Measurements from ENCODE around the gene ID1. TPM values are rescaled to one million over a fixed set of nuclear protein-coding genes. Genes with fewer than 3 reads are reported as not detected.
A peak's percentile ranks its signal among the peaks of the same experiment; 100 is the strongest.

ID1 gene
- total and polyA plus RNA-seq, 2 donors from 2014 or later: 189 to 293 TPM

GRCh38 chr20:31568773-31569162, 36.3 kb upstream of the ID1 start:
- Histone ChIP-seq H3K4me3 (ENCODE audit: low read length in 3 of 3) (no peak overlapping the region), H3K27ac (ENCODE audit: low read depth in 2 of 2, low read length in 2 of 2) (peak overlapping the region in 1 of 2 donors; percentile 18), H3K9ac (ENCODE audit: low read length in 3 of 3) (no peak overlapping the region), H3K36me3 (ENCODE audit: control insufficient read depth in 2 of 3, insufficient read depth in 3 of 3, low read length in 3 of 3) (peaks cover 0 to 9% (median 6%) of the 10 kb centered on the region in 3 donors), H3K4me1 (ENCODE audit: control insufficient read depth in 2 of 3, insufficient read depth in 2 of 3, low read depth in 1 of 3, low read length in 3 of 3) (peaks cover 0 to 18% (median 8%) of the 10 kb centered on the region in 3 donors), H3K9me3 (ENCODE audit: control insufficient read depth in 2 of 3, insufficient read depth in 1 of 3, low read length in 3 of 3) (no peaks in the 10 kb centered on the region), H3K27me3 (ENCODE audit: control insufficient read depth, insufficient read depth, low read length) (no peaks in the 10 kb centered on the region)
- TF ChIP-seq, protein P1, sequence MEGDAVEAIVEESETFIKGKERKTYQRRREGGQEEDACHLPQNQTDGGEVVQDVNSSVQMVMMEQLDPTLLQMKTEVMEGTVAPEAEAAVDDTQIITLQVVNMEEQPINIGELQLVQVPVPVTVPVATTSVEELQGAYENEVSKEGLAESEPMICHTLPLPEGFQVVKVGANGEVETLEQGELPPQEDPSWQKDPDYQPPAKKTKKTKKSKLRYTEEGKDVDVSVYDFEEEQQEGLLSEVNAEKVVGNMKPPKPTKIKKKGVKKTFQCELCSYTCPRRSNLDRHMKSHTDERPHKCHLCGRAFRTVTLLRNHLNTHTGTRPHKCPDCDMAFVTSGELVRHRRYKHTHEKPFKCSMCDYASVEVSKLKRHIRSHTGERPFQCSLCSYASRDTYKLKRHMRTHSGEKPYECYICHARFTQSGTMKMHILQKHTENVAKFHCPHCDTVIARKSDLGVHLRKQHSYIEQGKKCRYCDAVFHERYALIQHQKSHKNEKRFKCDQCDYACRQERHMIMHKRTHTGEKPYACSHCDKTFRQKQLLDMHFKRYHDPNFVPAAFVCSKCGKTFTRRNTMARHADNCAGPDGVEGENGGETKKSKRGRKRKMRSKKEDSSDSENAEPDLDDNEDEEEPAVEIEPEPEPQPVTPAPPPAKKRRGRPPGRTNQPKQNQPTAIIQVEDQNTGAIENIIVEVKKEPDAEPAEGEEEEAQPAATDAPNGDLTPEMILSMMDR (IDR thresholded peaks at IDR 0.05; ENCODE audit: borderline replicate concordance, extremely low read depth, insufficient read depth): no peak
- FAIRE-seq (no peak), DNase-seq (no peak)
- intact Hi-C loops (cut with DNase I): no loop called here

- Histone ChIP-seq H3K36me3 (ENCODE audit: control insufficient read depth in 2 of 3, insufficient read depth in 3 of 3, low read length in 3 of 3) (peaks cover 0 to 4% (median under 1%) of the 10 kb centered on the region in 3 donors), H3K9ac (ENCODE audit: low read length in 3 of 3) (no peak overlapping the region), H3K4me1 (ENCODE audit: control insufficient read depth in 2 of 3, insufficient read depth in 2 of 3, low read depth in 1 of 3, low read length in 3 of 3) (peaks cover 0 to 19% (median 13%) of the 10 kb centered on the region in 3 donors), H3K9me3 (ENCODE audit: control insufficient read depth in 2 of 3, insufficient read depth in 1 of 3, low read length in 3 of 3) (no peaks in the 10 kb centered on the region), H3K27ac (ENCODE audit: low read depth in 2 of 2, low read length in 2 of 2) (peak overlapping the region; percentile 20 to 56), H3K27me3 (ENCODE audit: control insufficient read depth, insufficient read depth, low read length) (no peaks in the 10 kb centered on the region), H3K4me3 (ENCODE audit: low read length in 3 of 3) (no peak overlapping the region)
- TF ChIP-seq, protein P1 (IDR thresholded peaks at IDR 0.05; ENCODE audit: borderline replicate concordance, extremely low read depth, insufficient read depth): peak; percentile 72
- intact Hi-C loops (cut with DNase I): no loop called here
- FAIRE-seq: no peak
- peak in 4 of 5 donors; percentile 73 to 87 (median 80) for DNase-seq
Measured at GRCh38 chr20:31569163-31570020, 35.7 kb upstream of the ID1 start.

DNA sequence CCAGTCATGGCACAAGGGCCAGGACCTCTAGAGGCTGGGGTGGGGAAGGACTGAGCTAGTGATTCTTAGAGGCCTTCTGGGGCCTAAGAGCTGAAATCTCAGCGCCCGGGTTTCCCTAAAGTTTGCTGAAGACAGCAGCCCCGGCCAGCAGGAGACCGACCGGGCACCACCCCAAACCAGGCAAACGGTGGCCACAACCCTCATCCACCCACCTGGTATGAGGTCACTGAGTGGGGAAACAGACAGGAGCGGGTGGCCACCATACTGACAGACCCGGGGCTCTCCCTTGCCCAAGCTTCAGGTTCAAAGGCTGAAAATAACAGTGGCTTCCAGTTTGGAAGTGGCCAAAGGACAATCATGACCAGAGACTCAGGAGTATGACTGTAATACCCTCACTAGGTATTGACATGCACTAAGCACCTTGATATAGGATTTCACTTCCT, 35.0 kb upstream of the ID1 start:
- TF ChIP-seq, protein P1 (IDR thresholded peaks at IDR 0.05; ENCODE audit: borderline replicate concordance, extremely low read depth, insufficient read depth): no peak
- Histone ChIP-seq H3K9me3 (ENCODE audit: control insufficient read depth in 2 of 3, insufficient read depth in 1 of 3, low read length in 3 of 3) (no peaks in the 10 kb centered on the region), H3K4me3 (ENCODE audit: low read length in 3 of 3) (no peak overlapping the region), H3K4me1 (ENCODE audit: control insufficient read depth in 2 of 3, insufficient read depth in 2 of 3, low read depth in 1 of 3, low read length in 3 of 3) (peaks cover 0 to 19% (median 13%) of the 10 kb centered on the region in 3 donors), H3K27me3 (ENCODE audit: control insufficient read depth, insufficient read depth, low read length) (no peaks in the 10 kb centered on the region), H3K36me3 (ENCODE audit: control insufficient read depth in 2 of 3, insufficient read depth in 3 of 3, low read length in 3 of 3) (peaks cover 0 to 2% (median 0%) of the 10 kb centered on the region in 3 donors), H3K27ac (ENCODE audit: low read depth in 2 of 2, low read length in 2 of 2) (peak overlapping the region; percentile 20 to 56), H3K9ac (ENCODE audit: low read length in 3 of 3) (no peak overlapping the region)
- intact Hi-C loops (cut with DNase I): no loop called here
- FAIRE-seq (no peak), DNase-seq (no peak)
